SW480 (cell line): ENCODE measurements around the gene SEC23B.

Experiments used
- DNase-seq: peaks from one replicate; pipeline ENCODE4 v3.0.0-alpha.2; 2016; ENCODE audit warnings: low spot score

Gene SEC23B

GRCh38 chr20:18587665-18588573 is 80.2 kb downstream of the SEC23B start, which contains the start of gene DTD1:
TSS of gene DTD1 (plus strand) at chr20:18588054. CDS start at chr20:18588073, 19 bp downstream.
- peak; percentile 83 for DNase-seq

- no peak for DNase-seq
Observed at GRCh38 chr20:18588574-18588933, 80.8 kb downstream of the SEC23B start.

DNA sequence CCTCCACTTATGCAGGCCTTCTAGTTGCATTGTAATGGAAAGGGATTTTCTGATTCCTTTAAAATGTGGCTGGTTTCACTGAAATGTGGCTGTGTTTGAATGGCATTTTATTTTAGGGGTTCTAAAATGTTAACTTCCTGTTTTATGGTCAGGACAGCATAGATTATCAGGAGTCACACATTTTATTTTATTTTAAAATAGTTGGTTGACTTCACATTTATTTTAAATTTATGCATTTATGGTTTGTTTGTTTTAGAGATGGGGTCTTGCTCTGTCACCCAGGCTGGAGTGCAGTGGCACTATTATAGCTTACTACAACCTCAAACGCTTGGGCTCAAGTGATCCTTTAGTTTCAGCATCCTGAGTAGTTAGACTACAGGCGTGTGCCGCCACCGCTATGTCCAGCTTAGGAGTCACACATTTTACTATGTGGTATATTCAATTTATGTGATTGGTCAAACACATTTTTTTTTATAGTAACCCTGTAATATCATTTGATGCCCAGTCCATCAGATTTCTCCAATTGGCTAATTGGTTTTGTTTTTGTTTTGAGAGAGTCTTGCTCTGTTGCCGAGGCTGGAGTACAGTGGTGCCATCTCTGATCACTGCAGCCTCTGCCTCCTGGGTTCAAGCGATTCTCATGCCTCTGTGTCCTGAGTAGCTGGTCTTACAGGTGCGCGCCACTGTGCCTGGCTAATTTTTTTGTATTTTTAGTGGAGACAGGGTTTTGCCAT is 82.4 kb downstream of the SEC23B start:
- no peak for DNase-seq

GRCh38 chr20:18596270-18596669 is 88.5 kb downstream of the SEC23B start:
- DNase-seq, result no peak

DNA sequence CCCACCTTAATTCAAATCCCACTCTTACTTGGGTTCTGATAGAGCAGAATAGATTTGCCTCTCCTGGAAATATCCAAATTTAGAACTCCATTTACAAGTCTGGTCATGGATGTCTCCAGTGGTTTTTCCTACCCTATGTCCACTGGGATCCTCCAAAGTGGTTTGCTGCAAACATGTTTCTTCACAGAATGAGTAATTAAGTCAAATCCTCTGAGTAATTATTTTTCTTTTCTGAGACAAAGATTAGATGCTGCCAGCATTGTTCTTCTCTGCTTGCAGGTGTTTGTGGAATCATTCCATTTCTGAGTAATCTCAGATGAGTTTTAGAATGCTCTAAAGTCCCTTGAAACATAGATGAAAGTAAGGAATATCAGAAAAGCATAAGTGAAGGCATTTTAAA is 102.0 kb downstream of the SEC23B start:
- DNase-seq, result no peak
